IPS-18c (cell line): Measurements from ENCODE around the gene HECW1.

ENCODE experiments used
- H3K4me3 ChIP-seq: 2 replicates; pipeline ENCODE4 v1.7.0; 2013; ENCODE audit warnings: low read depth, mild to moderate bottlenecking, low read length, moderate library complexity; ENCODE audit not compliant: insufficient read depth
- H3K9me3 ChIP-seq: one replicate; pipeline ENCODE4 v1.6.1; 2013; ENCODE audit warnings: mild to moderate bottlenecking, low read length, moderate library complexity; ENCODE audit not compliant: control insufficient read depth, insufficient read depth

HECW1 gene

DNA sequence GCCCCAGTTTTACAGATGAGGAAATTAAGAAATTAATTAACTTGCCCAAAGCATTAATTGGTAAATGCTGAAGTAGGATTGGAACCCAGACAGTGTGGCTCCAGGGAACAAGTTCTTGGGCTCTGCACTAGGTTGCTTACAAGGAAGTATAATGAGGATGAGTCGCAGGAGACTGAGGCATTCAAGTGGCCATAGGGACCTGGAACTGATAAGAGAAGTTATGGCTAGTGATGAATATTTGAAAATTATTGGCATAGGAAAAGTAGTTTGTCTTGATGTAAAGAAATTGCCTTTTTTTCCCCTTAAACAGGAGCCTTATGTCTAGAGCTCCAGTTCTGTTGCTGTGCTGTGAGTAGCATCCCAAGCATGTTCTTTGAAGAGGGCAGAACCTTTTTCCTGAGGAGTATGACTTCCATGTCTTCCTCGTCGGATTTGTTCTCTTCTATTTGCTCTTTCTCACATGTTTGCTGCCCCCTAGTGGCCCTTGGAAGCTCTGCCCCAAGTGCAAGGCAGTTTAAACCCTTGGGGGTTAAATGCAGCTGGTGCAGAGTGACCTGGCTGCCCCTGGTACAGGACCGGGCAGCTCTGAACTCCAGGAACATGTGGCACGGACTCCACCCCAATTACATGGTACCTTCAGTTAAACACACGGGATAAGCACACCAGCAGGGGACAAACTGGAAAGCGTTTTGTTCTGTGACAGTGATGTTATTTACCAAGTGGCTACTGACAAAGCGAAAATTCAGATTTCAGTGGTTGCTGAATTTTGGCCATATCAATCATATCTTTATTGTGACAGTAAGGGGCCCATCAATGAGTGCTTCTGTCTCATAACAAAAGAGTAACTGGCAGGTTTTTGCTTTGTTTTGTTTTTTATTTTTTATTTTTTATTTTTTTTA is 148.8 kb downstream of the HECW1 start:
- Histone ChIP-seq H3K4me3 (no peak overlapping the region), H3K9me3 (peaks cover 3% of the 10 kb centered on the region)

DNA sequence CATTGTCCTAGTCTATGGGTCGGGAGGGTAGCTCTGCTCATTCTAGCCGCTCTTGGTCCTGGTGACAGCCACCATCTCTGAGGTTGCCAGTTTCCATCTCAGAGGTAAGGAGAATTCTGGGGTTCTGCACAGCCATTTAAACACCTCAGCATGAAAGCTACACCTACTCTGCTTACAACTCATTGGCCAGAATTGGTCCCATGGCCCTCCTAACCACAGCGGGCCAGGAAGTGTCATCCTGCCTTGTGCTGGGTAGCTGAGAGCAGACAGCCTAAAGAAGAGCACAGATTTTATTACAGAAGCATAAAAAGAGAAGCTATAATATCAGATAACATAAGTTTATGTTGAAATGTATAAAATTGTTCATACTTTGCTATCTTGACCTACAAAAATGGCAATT is 152.7 kb downstream of the HECW1 start:
- Histone ChIP-seq H3K4me3 (no peak overlapping the region), H3K9me3 (no peaks in the 10 kb centered on the region)

DNA sequence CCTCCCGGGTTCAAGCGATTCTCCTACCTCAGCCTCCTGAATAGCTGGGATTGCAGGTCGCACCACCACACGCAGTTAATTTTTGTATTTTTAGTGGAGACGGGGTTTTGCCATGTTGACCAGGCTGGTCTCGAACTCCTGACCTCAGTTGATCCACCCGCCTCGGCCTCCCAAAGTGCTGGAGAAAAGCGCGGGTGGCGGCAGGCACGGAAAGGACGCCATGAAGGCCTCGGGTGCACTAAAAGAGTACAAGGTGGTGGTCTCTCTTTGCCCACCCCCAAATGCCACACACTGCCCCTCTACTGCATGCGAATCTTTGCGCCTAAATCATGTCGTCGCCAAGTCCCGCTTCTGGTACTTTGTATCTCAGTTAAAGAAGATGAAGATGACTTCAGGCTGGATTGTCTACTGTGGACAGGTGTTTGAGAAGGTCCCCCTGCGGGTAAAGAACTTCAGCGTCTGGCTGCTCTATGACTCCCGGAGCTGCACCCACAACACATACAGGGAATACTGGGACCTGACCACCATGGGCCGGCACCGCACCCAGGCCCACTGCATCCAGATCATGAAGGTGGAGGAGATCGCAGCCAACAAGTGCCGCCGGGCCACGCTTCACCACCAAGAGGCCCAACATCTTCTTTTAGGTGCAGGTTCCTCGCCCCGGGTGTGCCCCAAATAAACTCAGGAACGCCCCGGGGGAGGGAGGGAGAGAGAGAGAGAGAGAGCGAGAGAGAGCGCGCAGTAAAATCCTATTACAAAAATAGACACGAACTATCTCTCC is 161.7 kb downstream of the HECW1 start:
- Histone ChIP-seq H3K9me3 (peaks cover 6% of the 10 kb centered on the region), H3K4me3 (no peak overlapping the region)

DNA sequence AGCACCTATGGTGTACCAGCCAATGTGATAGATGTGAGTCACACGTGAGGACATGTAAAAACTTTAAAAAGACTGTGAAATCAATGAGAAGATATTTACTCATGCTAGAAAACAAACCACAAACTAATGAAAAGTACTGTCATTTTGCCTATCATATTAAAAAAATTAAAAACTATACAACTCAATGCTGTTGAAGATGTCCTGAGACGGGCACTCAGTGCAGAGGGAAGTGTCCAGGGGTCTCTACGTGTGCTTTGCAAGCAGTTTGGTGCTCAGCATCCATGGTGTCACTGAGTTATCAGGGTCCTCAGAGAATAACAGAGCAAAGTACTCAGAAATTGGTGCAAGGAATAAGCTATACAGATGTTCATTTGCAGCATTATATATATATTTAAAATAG is 162.3 kb downstream of the HECW1 start:
- H3K4me3 ChIP-seq = no peak overlapping the region
- H3K9me3 ChIP-seq = peaks cover 6% of the 10 kb centered on the region

DNA sequence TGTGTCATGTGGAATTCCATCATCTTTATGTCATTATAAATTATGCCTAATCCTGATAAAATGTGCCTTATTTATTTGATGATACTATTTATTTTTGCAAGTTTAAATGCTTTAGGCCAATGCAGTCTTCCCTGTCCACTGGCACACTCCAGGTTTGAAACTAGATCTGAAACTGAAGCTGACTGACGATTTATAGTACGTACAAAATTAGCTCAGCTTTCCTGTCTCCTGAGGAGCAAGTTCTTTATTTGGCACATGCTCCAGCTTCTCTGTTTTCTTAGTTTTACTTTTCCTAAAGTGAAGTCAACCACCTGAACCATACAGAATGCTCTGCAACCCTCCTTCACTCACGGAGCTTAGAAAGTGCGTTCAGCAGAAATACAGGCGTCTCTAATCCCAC is 164.1 kb downstream of the HECW1 start:
- no peak overlapping the region for H3K4me3 ChIP-seq
- peaks cover 6% of the 10 kb centered on the region for H3K9me3 ChIP-seq

GRCh38 chr7:43278088-43278644 is 165.7 kb downstream of the HECW1 start:
- H3K4me3 ChIP-seq = no peak overlapping the region
- no peaks in the 10 kb centered on the region for H3K9me3 ChIP-seq

DNA sequence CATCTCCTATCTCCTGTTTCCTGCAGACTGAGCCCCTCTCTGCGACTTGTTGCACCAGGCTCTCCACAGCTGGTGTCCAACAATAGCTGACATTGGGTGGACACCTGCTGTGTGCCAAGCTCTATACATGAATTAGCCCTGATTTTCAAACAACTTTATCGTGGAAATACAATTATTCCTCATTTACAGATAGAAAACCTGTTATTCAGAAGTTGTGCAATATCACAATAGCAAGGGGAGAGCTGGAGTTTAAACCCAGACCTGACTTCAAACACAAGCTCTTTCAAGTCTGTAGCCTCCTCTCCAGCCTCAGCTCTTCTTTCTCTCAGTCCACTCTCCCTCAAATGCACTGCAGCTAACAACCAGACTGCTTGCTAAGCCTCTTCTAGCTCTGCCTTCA is 168.8 kb downstream of the HECW1 start:
- Histone ChIP-seq H3K9me3 (no peaks in the 10 kb centered on the region), H3K4me3 (no peak overlapping the region)

DNA sequence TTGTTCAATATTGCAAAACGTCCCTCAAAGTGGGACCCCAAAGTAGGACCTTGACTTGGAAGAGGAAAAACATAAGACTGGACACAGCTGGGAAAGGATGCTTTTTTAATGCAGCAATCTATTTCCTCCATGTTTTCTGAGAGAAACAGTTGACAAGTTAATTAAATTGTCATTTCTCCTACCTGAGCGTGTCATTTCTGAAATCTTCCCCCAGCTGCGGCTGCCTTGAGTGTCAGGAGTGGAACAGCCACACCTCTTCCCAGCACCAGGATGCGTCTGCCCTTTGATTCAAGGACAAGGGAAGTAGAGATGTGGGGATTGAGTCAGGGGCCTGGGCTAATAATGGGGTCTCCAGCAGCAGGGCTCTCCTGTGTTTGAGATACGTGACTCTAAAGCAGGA is 171.3 kb downstream of the HECW1 start:
- no peaks in the 10 kb centered on the region for H3K9me3 ChIP-seq
- no peak overlapping the region for H3K4me3 ChIP-seq

DNA sequence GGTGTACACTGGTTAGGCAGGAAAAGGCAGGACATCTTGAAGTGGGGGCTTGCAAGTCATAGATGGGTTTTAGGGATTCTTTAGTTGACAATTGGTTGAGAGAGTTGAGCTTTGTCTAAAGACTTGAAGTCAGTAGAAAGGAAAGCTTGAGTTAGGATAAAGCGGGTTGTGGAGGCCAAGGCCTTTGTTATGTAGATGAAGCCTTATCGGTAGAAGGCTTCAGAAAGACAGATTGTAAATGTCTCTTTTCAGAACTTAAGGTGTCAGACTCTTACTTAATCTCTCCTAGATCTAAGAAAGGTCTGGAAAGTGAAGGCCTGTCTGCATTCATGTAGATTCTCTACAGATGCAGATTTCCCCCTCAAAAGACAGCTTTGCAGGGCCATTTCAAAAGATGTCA is 177.4 kb downstream of the HECW1 start:
- Histone ChIP-seq H3K4me3 (no peak overlapping the region), H3K9me3 (peaks cover 4% of the 10 kb centered on the region)

- no peak overlapping the region for H3K4me3 ChIP-seq
These were observed 178.5 kb downstream of the HECW1 start for GRCh38 chr7:43290978-43291377.

DNA sequence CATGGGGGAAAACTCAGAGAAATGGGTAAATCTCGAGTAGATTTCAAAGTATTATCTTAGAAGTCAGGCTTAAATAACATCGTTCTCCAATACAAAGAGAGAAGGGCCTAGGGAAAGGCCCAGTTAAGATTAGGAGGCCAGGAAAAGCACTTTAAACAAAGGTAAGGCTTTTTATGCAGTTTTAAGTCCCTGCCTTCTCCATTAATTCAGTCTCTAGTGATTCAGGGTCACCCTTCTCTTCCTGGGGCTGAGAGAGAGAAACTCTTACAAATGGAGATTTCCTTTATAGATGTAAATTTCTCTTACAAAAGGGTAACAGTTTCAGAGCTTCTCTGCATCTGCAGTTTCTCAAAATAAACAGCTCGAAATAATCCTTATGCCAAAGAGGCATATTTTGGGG is 179.3 kb downstream of the HECW1 start:
- peaks cover 4% of the 10 kb centered on the region for H3K9me3 ChIP-seq
- no peak overlapping the region for H3K4me3 ChIP-seq

More at GRCh38 chr7:43290978-43291377, 178.5 kb downstream of the HECW1 start:
- peaks cover 4% of the 10 kb centered on the region for H3K9me3 ChIP-seq

- no peak overlapping the region for H3K4me3 ChIP-seq
- peaks cover 4% of the 10 kb centered on the region for H3K9me3 ChIP-seq
These were observed 179.9 kb downstream of the HECW1 start for GRCh38 chr7:43292384-43292783.

DNA sequence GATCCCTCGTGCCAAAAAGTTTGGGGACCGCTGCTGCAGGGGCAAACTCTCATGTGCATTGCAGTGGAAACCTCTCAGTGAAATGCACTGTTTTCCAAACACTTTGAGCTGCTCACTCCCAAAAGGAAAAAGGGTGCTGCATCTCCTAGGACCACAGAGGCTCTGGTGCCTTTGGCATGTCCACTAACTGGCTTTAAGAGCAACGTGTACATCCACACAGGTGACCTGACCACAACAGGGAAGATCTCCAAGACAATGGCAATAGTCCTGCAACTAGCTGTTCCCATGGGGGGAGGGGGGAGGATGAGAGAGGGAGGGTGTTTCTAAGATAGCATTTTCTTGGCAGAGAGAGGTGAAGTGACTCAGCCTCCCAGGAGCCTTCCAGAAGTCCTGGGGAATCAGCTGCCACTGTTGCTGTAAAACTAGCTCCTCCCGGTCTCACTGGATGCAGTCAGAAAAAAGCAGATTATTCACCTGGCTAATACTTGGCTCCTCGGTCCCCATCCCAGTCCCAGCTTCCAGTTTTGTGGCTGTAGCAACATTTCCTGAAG is 181.7 kb downstream of the HECW1 start:
- H3K9me3 ChIP-seq = peaks cover 4% of the 10 kb centered on the region
- no peak overlapping the region for H3K4me3 ChIP-seq

DNA sequence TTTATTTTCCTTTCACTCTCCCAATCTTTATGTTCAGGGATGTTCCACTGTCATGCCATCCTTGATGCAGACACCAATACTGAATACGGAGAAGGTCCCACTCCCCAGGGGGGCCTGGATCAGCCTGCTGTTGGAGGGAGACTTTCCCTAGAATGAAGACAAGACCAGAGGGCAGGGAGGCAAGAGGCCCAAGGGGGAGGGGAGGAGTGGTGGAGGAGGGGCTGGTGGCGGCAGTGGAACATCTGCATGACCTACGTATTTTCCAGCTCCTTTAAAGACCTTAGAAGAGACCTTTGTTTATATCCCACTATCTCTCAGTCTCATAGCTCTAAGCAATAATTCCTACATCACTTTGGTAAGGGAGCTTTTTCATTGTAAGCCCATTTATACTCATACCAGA is 183.0 kb downstream of the HECW1 start:
- Histone ChIP-seq H3K4me3 (no peak overlapping the region), H3K9me3 (peaks cover 3% of the 10 kb centered on the region)

GRCh38 chr7:43296306-43296705 is 183.9 kb downstream of the HECW1 start:
- no peak overlapping the region for H3K4me3 ChIP-seq
- H3K9me3 ChIP-seq = no peaks in the 10 kb centered on the region

- Histone ChIP-seq H3K9me3 (no peaks in the 10 kb centered on the region), H3K4me3 (no peak overlapping the region)
These were observed 186.2 kb downstream of the HECW1 start for GRCh38 chr7:43298617-43299016.

GRCh38 chr7:43300121-43300520 is 187.7 kb downstream of the HECW1 start:
- no peaks in the 10 kb centered on the region for H3K9me3 ChIP-seq
- H3K4me3 ChIP-seq = no peak overlapping the region
